Measurements from ENCODE around the gene UBASH3A. TPM values are rescaled to one million over a fixed set of nuclear protein-coding genes. Genes with fewer than 3 reads are reported as not detected.
A peak's percentile ranks its signal among the peaks of the same experiment; 100 is the strongest.

The UBASH3A gene
- total and polyA plus RNA-seq, 8 donors = 0.18 to 4.6 (median 0.31) TPM; not detected in 1

GRCh38 chr21:42374864-42375499, 28.7 kb upstream of the UBASH3A start:
- H3K9me3 ChIP-seq = no peaks in the 10 kb centered on the region
- H3K4me1 ChIP-seq = peaks cover 13 to 28% (median 19%) of the 10 kb centered on the region in 4 donors
- intact Hi-C loops (cut with DNase I; ENCODE audit: low total_unique reads) = no loop called here
- peaks cover 0 to 62% (median 0%) of the 10 kb centered on the region in 3 donors for H3K27me3 ChIP-seq
- H3K27ac ChIP-seq = peak overlapping the region; percentile 29 to 82 (median 47)
- 41 to 67% (median 61%) methylated on average over 17 to 23 of the region's 23 CpGs for WGBS, 5 donors
- peaks cover 0 to 4% (median 0%) of the 10 kb centered on the region in 4 donors for H3K36me3 ChIP-seq
- no peak overlapping the region for H3K4me3 ChIP-seq
- no peak for DNase-seq
- TF ChIP-seq POLR2AphosphoS5 (IDR thresholded peaks at IDR 0.05) (no peak), POLR2A (IDR thresholded peaks at IDR 0.05) (no peak), EP300 (IDR thresholded peaks at IDR 0.05) (no peak)
- TF ChIP-seq, protein P1, sequence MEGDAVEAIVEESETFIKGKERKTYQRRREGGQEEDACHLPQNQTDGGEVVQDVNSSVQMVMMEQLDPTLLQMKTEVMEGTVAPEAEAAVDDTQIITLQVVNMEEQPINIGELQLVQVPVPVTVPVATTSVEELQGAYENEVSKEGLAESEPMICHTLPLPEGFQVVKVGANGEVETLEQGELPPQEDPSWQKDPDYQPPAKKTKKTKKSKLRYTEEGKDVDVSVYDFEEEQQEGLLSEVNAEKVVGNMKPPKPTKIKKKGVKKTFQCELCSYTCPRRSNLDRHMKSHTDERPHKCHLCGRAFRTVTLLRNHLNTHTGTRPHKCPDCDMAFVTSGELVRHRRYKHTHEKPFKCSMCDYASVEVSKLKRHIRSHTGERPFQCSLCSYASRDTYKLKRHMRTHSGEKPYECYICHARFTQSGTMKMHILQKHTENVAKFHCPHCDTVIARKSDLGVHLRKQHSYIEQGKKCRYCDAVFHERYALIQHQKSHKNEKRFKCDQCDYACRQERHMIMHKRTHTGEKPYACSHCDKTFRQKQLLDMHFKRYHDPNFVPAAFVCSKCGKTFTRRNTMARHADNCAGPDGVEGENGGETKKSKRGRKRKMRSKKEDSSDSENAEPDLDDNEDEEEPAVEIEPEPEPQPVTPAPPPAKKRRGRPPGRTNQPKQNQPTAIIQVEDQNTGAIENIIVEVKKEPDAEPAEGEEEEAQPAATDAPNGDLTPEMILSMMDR (IDR thresholded peaks at IDR 0.05) = no peak

DNA sequence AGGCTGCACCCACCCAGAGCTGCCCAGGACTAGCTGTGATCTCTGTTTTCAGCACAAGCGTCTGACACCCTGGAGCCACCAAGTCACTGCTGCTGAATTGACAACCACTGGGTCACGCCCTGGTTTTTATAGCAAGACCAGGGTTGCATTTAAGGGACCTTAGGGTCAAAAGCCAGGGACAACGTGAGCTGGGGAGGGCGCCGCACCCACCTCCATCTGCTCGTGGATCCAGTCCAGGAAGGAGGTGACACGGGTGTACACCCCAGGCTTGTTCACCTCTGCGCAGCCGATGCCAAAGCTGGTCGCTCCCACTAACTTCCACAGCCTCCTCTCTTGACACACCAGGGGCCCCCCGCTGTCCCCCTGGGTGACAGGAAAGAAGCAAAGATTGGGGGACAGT, 28.2 kb upstream of the UBASH3A start:
- no peaks in the 10 kb centered on the region for H3K9me3 ChIP-seq
- intact Hi-C loops (cut with DNase I; ENCODE audit: low total_unique reads) = no loop called here
- peak overlapping the region; percentile 41 to 82 (median 61) for H3K27ac ChIP-seq
- WGBS, 5 donors = 37 to 60% (median 55%) methylated on average over 10 to 11 of the region's 11 CpGs
- H3K4me3 ChIP-seq = no peak overlapping the region
- peak in 1 of 2 donors; percentile 63 for DNase-seq
- H3K4me1 ChIP-seq = peaks cover 13 to 28% (median 19%) of the 10 kb centered on the region in 4 donors
- TF ChIP-seq EP300 (IDR thresholded peaks at IDR 0.05) (no peak), POLR2AphosphoS5 (IDR thresholded peaks at IDR 0.05) (peak in 2 of 3 donors; percentile 48 to 54), POLR2A (IDR thresholded peaks at IDR 0.05) (no peak)
- TF ChIP-seq, protein P1 (IDR thresholded peaks at IDR 0.05) = no peak
- H3K36me3 ChIP-seq = peaks cover 0 to 4% (median 0%) of the 10 kb centered on the region in 4 donors
- H3K27me3 ChIP-seq = peaks cover 0 to 56% (median 0%) of the 10 kb centered on the region in 3 donors

GRCh38 chr21:42375966-42376337, 27.8 kb upstream of the UBASH3A start:
- Histone ChIP-seq H3K4me3 (no peak overlapping the region), H3K27me3 (peaks cover 0 to 52% (median 0%) of the 10 kb centered on the region in 3 donors), H3K9me3 (no peaks in the 10 kb centered on the region), H3K27ac (peak overlapping the region; percentile 41 to 82 (median 61)), H3K4me1 (peaks cover 13 to 27% (median 19%) of the 10 kb centered on the region in 4 donors), H3K36me3 (peaks cover 0 to 4% (median 0%) of the 10 kb centered on the region in 4 donors)
- no peak for DNase-seq
- TF ChIP-seq, protein P1 (IDR thresholded peaks at IDR 0.05) = no peak
- TF ChIP-seq POLR2AphosphoS5 (IDR thresholded peaks at IDR 0.05) = no peak
- intact Hi-C loops (cut with DNase I; ENCODE audit: low total_unique reads) = no loop called here
- 24 to 56% (median 49%) methylated on average over 2 to 3 of the region's 3 CpGs for WGBS, 5 donors

- intact Hi-C loops (cut with DNase I; ENCODE audit: low total_unique reads) = no loop called here
- Histone ChIP-seq H3K4me1 (peaks cover 13 to 25% (median 19%) of the 10 kb centered on the region in 4 donors), H3K9me3 (peaks cover 0 to 4% (median under 1%) of the 10 kb centered on the region in 4 donors), H3K36me3 (peaks cover 0 to 4% (median 0%) of the 10 kb centered on the region in 4 donors), H3K4me3 (no peak overlapping the region), H3K27ac (peak overlapping the region; percentile 41 to 82 (median 61)), H3K27me3 (peaks cover 0 to 47% (median 0%) of the 10 kb centered on the region in 3 donors)
- peak; percentile 78 to 88 for DNase-seq
- WGBS, 5 donors = 39 to 55% (median 40%) methylated on average over 31 to 32 of the region's 32 CpGs
- TF ChIP-seq POLR2AphosphoS5 (IDR thresholded peaks at IDR 0.05) (peak in 2 of 3 donors; percentile 74 to 85), EP300 (IDR thresholded peaks at IDR 0.05) (no peak), POLR2A (IDR thresholded peaks at IDR 0.05) (no peak)
- TF ChIP-seq, protein P1 (IDR thresholded peaks at IDR 0.05) = peak in 2 of 7 experiments; percentile 7 to 15
These were observed 27.2 kb upstream of the UBASH3A start for GRCh38 chr21:42376338-42376982.
